ENCODE results near the gene SOCS1. TPM values are rescaled to one million over a fixed set of nuclear protein-coding genes. Genes with fewer than 3 reads are reported as not detected.

Gene SOCS1
- total RNA-seq, 6 experiments from 2014 or later, result 3.8 to 6.7 (median 5.9) TPM

GRCh38 chr16:11271610-11272009, 15.6 kb upstream of the SOCS1 start:
- Mint-ChIP-seq H3K4me3 (no peak overlapping the region), H3K27me3 (ENCODE audit: insufficient read depth) (peaks cover 13% of the 10 kb centered on the region), H3K36me3 (ENCODE audit: low read depth) (no peaks in the 10 kb centered on the region), H3K27ac (no peak overlapping the region), H3K9me3 (no peaks in the 10 kb centered on the region), H3K4me1 (ENCODE audit: low read depth) (peaks cover 10% of the 10 kb centered on the region; the same call in 1 of the 2 replicates)
- TF ChIP-seq CTCF (IDR thresholded peaks at IDR 0.05), result no peak
- DNase-seq, result no peak

GRCh38 chr16:11270602-11271162, 14.7 kb upstream of the SOCS1 start:
- Mint-ChIP-seq H3K4me1 (ENCODE audit: low read depth) (peaks cover 10% of the 10 kb centered on the region; the same call in 1 of the 2 replicates), H3K4me3 (no peak overlapping the region)

GRCh38 chr16:11268921-11269375, 12.9 kb upstream of the SOCS1 start, which contains the start of gene TNP2:
Gene TNP2, minus strand, starts transcription at chr16:11269325. Its CDS starts 63 bp downstream, at chr16:11269262.
- H3K4me1 Mint-ChIP-seq (ENCODE audit: low read depth), result peaks cover 7% of the 10 kb centered on the region; the same call in 1 of the 2 replicates
- no peaks in the 10 kb centered on the region for H3K9me3 Mint-ChIP-seq
- DNase-seq, result no peak
- no peak within 1 kb of the TSS for H3K4me3 Mint-ChIP-seq
- H3K27me3 Mint-ChIP-seq (ENCODE audit: insufficient read depth), result peaks cover 15% of the 10 kb centered on the region
- TF ChIP-seq CTCF (IDR thresholded peaks at IDR 0.05), result no peak
- no peak within 1 kb of the TSS for H3K27ac Mint-ChIP-seq
- H3K36me3 Mint-ChIP-seq (ENCODE audit: low read depth), result no peaks in the 10 kb centered on the region

More at GRCh38 chr16:11270602-11271162, 14.7 kb upstream of the SOCS1 start:
- TF ChIP-seq CTCF (IDR thresholded peaks at IDR 0.05), result no peak
- no peaks in the 10 kb centered on the region for H3K36me3 Mint-ChIP-seq (ENCODE audit: low read depth)
- H3K9me3 Mint-ChIP-seq, result no peaks in the 10 kb centered on the region
- DNase-seq, result no peak
- H3K27me3 Mint-ChIP-seq (ENCODE audit: insufficient read depth), result peaks cover 13% of the 10 kb centered on the region
- no peak overlapping the region for H3K27ac Mint-ChIP-seq

- no peak for TF ChIP-seq CTCF (IDR thresholded peaks at IDR 0.05)
- Mint-ChIP-seq H3K36me3 (ENCODE audit: low read depth) (no peaks in the 10 kb centered on the region), H3K9me3 (no peaks in the 10 kb centered on the region), H3K4me3 (no peak overlapping the region), H3K27me3 (ENCODE audit: insufficient read depth) (peaks cover 21% of the 10 kb centered on the region), H3K27ac (no peak overlapping the region), H3K4me1 (ENCODE audit: low read depth) (no peaks in the 10 kb centered on the region)
- no peak for DNase-seq
These were observed 9.1 kb upstream of the SOCS1 start for GRCh38 chr16:11265124-11265523.

GRCh38 chr16:11264155-11264832, 8.3 kb upstream of the SOCS1 start:
- H3K27ac Mint-ChIP-seq, result no peak overlapping the region
- no peaks in the 10 kb centered on the region for H3K9me3 Mint-ChIP-seq
- no peak for TF ChIP-seq CTCF (IDR thresholded peaks at IDR 0.05)
- H3K27me3 Mint-ChIP-seq (ENCODE audit: insufficient read depth), result peaks cover 17% of the 10 kb centered on the region
- peaks cover under 1% of the 10 kb centered on the region for H3K4me1 Mint-ChIP-seq (ENCODE audit: low read depth)
- no peak overlapping the region for H3K4me3 Mint-ChIP-seq
- DNase-seq, result no peak
- no peaks in the 10 kb centered on the region for H3K36me3 Mint-ChIP-seq (ENCODE audit: low read depth)

Data from HFFc6 (cell line).